Mesenchymal stem cell (in vitro differentiated cells and primary cell): Measurements from ENCODE around the gene SPEG.

ENCODE experiments used
- DNase-seq: peaks from one replicate; pipeline ENCODE4 v3.0.0-alpha.2; 2013
- H2AFZ ChIP-seq: one replicate; pipeline ENCODE4 v1.6.1; 2013; ENCODE audit warnings: low read depth, mild to moderate bottlenecking, control low read depth, inconsistent platforms, low read length, moderate library complexity
- H2AK5ac ChIP-seq: 2 replicates; pipeline ENCODE4 v1.6.1; 2013; ENCODE audit warnings: low read length, moderate library complexity, mild to moderate bottlenecking, inconsistent platforms; ENCODE audit not compliant: severe bottlenecking
- H2BK120ac ChIP-seq: one replicate; pipeline ENCODE4 v1.6.1; 2013; ENCODE audit warnings: low read depth, mild to moderate bottlenecking, inconsistent platforms, low read length, moderate library complexity
- H2BK12ac ChIP-seq, 2 experiments: one replicate each; pipeline ENCODE4 v1.6.1; 2013; ENCODE audit warnings: inconsistent platforms in 2 of 2, low read length in 2 of 2, mild to moderate bottlenecking in 2 of 2, moderate library complexity in 2 of 2, control low read depth in 1 of 2
- H2BK15ac ChIP-seq: one replicate; pipeline ENCODE4 v1.6.1; 2013; ENCODE audit warnings: mild to moderate bottlenecking, low read depth, inconsistent platforms; ENCODE audit not compliant: poor library complexity, severe bottlenecking
- H2BK5ac ChIP-seq: 2 replicates; pipeline ENCODE4 v1.6.1; 2013; ENCODE audit warnings: low read depth, mild to moderate bottlenecking, low read length, control low read depth, inconsistent platforms; ENCODE audit not compliant: poor library complexity, severe bottlenecking
- H3K14ac ChIP-seq, 2 experiments: one replicate each; pipeline ENCODE4 v1.6.1; 2013; ENCODE audit warnings: inconsistent platforms in 2 of 2, low read length in 2 of 2, control low read depth in 1 of 2, mild to moderate bottlenecking in 1 of 2, moderate library complexity in 1 of 2
- H3K18ac ChIP-seq, 2 experiments: one replicate each; pipeline ENCODE4 v1.6.1; 2013; ENCODE audit warnings: inconsistent platforms in 2 of 2, low read length in 2 of 2, control low read depth in 1 of 2, low read depth in 1 of 2, mild to moderate bottlenecking in 1 of 2
- H3K23ac ChIP-seq, 2 experiments: one replicate each; pipeline ENCODE4 v1.6.1; 2013; ENCODE audit warnings: inconsistent platforms in 2 of 2, low read length in 2 of 2, mild to moderate bottlenecking in 2 of 2, moderate library complexity in 2 of 2, control low read depth in 1 of 2
- H3K27ac ChIP-seq: 2 replicates; pipeline ENCODE4 v1.5.1; 2013; ENCODE audit warnings: mild to moderate bottlenecking, moderate library complexity, low read length, control low read depth, inconsistent platforms; ENCODE audit not compliant: poor library complexity, severe bottlenecking
- H3K27me3 ChIP-seq, 2 experiments: 2 replicates each; pipeline versions ENCODE4 v1.6.1 to v1.7.0; 2013; ENCODE audit warnings: low read length in 2 of 2, mild to moderate bottlenecking in 2 of 2, moderate library complexity in 2 of 2, control low read depth in 1 of 2, inconsistent platforms in 1 of 2; ENCODE audit not compliant: control insufficient read depth in 1 of 2, insufficient read depth in 1 of 2
- H3K36me3 ChIP-seq, 2 experiments: 2 replicates each; pipeline versions ENCODE4 v1.6.1 to v1.7.0; 2013; ENCODE audit warnings: low read length in 2 of 2, control low read depth in 1 of 2, inconsistent platforms in 1 of 2, low read depth in 1 of 2, mild to moderate bottlenecking in 1 of 2; ENCODE audit not compliant: insufficient read depth in 2 of 2, control insufficient read depth in 1 of 2
- H3K4ac ChIP-seq, 2 experiments: one replicate each; pipeline ENCODE4 v1.6.1; 2013; ENCODE audit warnings: inconsistent platforms in 2 of 2, low read length in 2 of 2, mild to moderate bottlenecking in 2 of 2, moderate library complexity in 2 of 2, control low read depth in 1 of 2, low read depth in 1 of 2
- H3K4me1 ChIP-seq: 2 replicates; pipeline ENCODE4 v1.6.1; 2013; ENCODE audit warnings: low read depth, low read length, control low read depth; ENCODE audit not compliant: control insufficient read depth, insufficient read depth
- H3K4me2 ChIP-seq: 2 replicates; pipeline ENCODE4 v1.6.1; 2013; ENCODE audit warnings: low read length, mild to moderate bottlenecking, inconsistent platforms; ENCODE audit not compliant: poor library complexity, severe bottlenecking
- H3K4me3 ChIP-seq, 2 experiments: 2 replicates each; pipeline versions ENCODE4 v1.5.1 to v1.7.0; 2013; ENCODE audit warnings: low read length in 2 of 2, mild to moderate bottlenecking in 2 of 2, control low read depth in 1 of 2, low read depth in 1 of 2; ENCODE audit not compliant: insufficient read depth in 1 of 2
- H3K79me1 ChIP-seq: replicated peaks from 2 replicates; pipeline ENCODE4 v1.6.1; 2013; ENCODE audit warnings: mild to moderate bottlenecking, control low read depth, low read length, inconsistent platforms; ENCODE audit not compliant: poor library complexity, severe bottlenecking
- H3K9ac ChIP-seq: 2 replicates; pipeline ENCODE4 v1.7.0; 2013; ENCODE audit warnings: mild to moderate bottlenecking, low read length, moderate library complexity
- H3K9me3 ChIP-seq: 2 replicates; pipeline ENCODE4 v1.7.0; 2013; ENCODE audit warnings: mild to moderate bottlenecking, low read length; ENCODE audit not compliant: control insufficient read depth
- H4K8ac ChIP-seq: one replicate; pipeline ENCODE4 v1.6.1; 2013; ENCODE audit warnings: inconsistent platforms, mild to moderate bottlenecking, low read length, moderate library complexity
- H4K91ac ChIP-seq: one replicate; pipeline ENCODE4 v1.6.1; 2013; ENCODE audit warnings: mild to moderate bottlenecking, low read length, inconsistent platforms
- WGBS: methylation state at CpG from one replicate; pipeline ENCODE4 v1.1.7; 2013; ENCODE audit warnings: mixed read lengths; 5-methylcytosine and 5-hydroxymethylcytosine counted together

SPEG gene

GRCh38 chr2:219410390-219410789 is 24.3 kb upstream of the SPEG start:
- Histone ChIP-seq H3K4me2 (no peak overlapping the region), H3K9me3 (peaks cover 18% of the 10 kb centered on the region), H4K8ac (no peak overlapping the region), H2BK15ac (no peak overlapping the region), H3K4me3 (no peak overlapping the region), H2AFZ (no peak overlapping the region), H2BK12ac (no peak overlapping the region), H3K18ac (no peak overlapping the region), H3K36me3 (no peaks in the 10 kb centered on the region), H3K23ac (no peak overlapping the region), H3K79me1 (no peaks in the 10 kb centered on the region), H4K91ac (no peak overlapping the region), H2AK5ac (no peak overlapping the region), H3K9ac (no peak overlapping the region), H2BK120ac (no peak overlapping the region), H3K4me1 (peaks cover 27% of the 10 kb centered on the region), H3K27me3 (no peaks in the 10 kb centered on the region), H2BK5ac (no peak overlapping the region), H3K27ac (no peak overlapping the region), H3K14ac (no peak overlapping the region), H3K4ac (no peak overlapping the region)
- 92% methylated on average over 8 of the region's 8 CpGs for WGBS
- no peak for DNase-seq

- 86% methylated on average over 4 of the region's 4 CpGs for WGBS
- Histone ChIP-seq H4K91ac (no peak overlapping the region), H2BK12ac (no peak overlapping the region), H2BK15ac (no peak overlapping the region), H4K8ac (no peak overlapping the region), H2AK5ac (no peak overlapping the region), H3K23ac (no peak overlapping the region), H2BK5ac (no peak overlapping the region), H3K4ac (no peak overlapping the region), H3K27me3 (peaks cover 9 to 10% of the 10 kb centered on the region in 2 experiments), H3K9ac (no peak overlapping the region), H3K18ac (no peak overlapping the region), H2AFZ (no peak overlapping the region), H2BK120ac (no peak overlapping the region), H3K4me2 (no peak overlapping the region), H3K9me3 (peaks cover 18% of the 10 kb centered on the region), H3K36me3 (no peaks in the 10 kb centered on the region), H3K4me3 (no peak overlapping the region), H3K27ac (no peak overlapping the region), H3K79me1 (no peaks in the 10 kb centered on the region), H3K14ac (no peak overlapping the region), H3K4me1 (peaks cover 21% of the 10 kb centered on the region)
- DNase-seq, result no peak
Observed at GRCh38 chr2:219414857-219415256, 19.8 kb upstream of the SPEG start.

GRCh38 chr2:219415580-219416234 is 18.9 kb upstream of the SPEG start:
- no peak overlapping the region for H2BK5ac ChIP-seq
- no peak overlapping the region for H4K91ac ChIP-seq
- no peak overlapping the region for H2AFZ ChIP-seq
- no peak overlapping the region for H2BK15ac ChIP-seq
- no peak overlapping the region for H3K4me3 ChIP-seq
- no peak overlapping the region for H3K9ac ChIP-seq
- H3K18ac ChIP-seq, result no peak overlapping the region
- peaks cover 9 to 10% of the 10 kb centered on the region in 2 experiments for H3K27me3 ChIP-seq
- no peak for DNase-seq
- H3K4me1 ChIP-seq, result peaks cover 21% of the 10 kb centered on the region
- no peak overlapping the region for H2BK120ac ChIP-seq
- peaks cover 18% of the 10 kb centered on the region for H3K9me3 ChIP-seq
- no peak overlapping the region for H3K23ac ChIP-seq
- no peak overlapping the region for H2BK12ac ChIP-seq
- H3K4me2 ChIP-seq, result no peak overlapping the region
- H4K8ac ChIP-seq, result no peak overlapping the region
- no peak overlapping the region for H3K14ac ChIP-seq
- H3K79me1 ChIP-seq, result no peaks in the 10 kb centered on the region
- no peak overlapping the region for H3K27ac ChIP-seq
- H2AK5ac ChIP-seq, result no peak overlapping the region
- no peak overlapping the region for H3K4ac ChIP-seq
- H3K36me3 ChIP-seq, result no peaks in the 10 kb centered on the region
- WGBS, result 78% methylated on average over 5 of the region's 5 CpGs

GRCh38 chr2:219416235-219416602 is 18.4 kb upstream of the SPEG start:
- H3K36me3 ChIP-seq, result no peaks in the 10 kb centered on the region
- H2BK5ac ChIP-seq, result no peak overlapping the region
- H3K23ac ChIP-seq, result no peak overlapping the region
- H3K18ac ChIP-seq, result no peak overlapping the region
- no peak overlapping the region for H2AFZ ChIP-seq
- H3K27ac ChIP-seq, result no peak overlapping the region
- H2BK120ac ChIP-seq, result no peak overlapping the region
- H3K14ac ChIP-seq, result no peak overlapping the region
- no peak overlapping the region for H2BK15ac ChIP-seq
- WGBS, result 68% methylated on average over 2 of the region's 3 CpGs
- H3K9me3 ChIP-seq, result peaks cover 18% of the 10 kb centered on the region
- peaks cover 9 to 10% of the 10 kb centered on the region in 2 experiments for H3K27me3 ChIP-seq
- H2AK5ac ChIP-seq, result no peak overlapping the region
- H2BK12ac ChIP-seq, result no peak overlapping the region
- H3K4me3 ChIP-seq, result no peak overlapping the region
- H3K4ac ChIP-seq, result no peak overlapping the region
- H4K91ac ChIP-seq, result no peak overlapping the region
- DNase-seq, result no peak
- no peak overlapping the region for H3K4me2 ChIP-seq
- no peaks in the 10 kb centered on the region for H3K79me1 ChIP-seq
- H3K4me1 ChIP-seq, result peaks cover 21% of the 10 kb centered on the region
- no peak overlapping the region for H3K9ac ChIP-seq
- H4K8ac ChIP-seq, result no peak overlapping the region
